HepG2 (cell line): ENCODE results near the gene PRSS36. TPM values are rescaled to one million over a fixed set of nuclear protein-coding genes. Genes with fewer than 3 reads are reported as not detected.
A peak's percentile ranks its signal among the peaks of the same experiment; 100 is the strongest.

Source experiments
- AHR ChIP-seq: IDR thresholded peaks from 2 replicates; pipeline ENCODE4 v1.6.1; 2018; ENCODE audit warnings: missing genetic modification reagents, missing compliant biosample characterization
- FOXA1 ChIP-seq, 2 experiments: fragments of 450-650 bp in 1 of 2; sonication (generic) in 1 of 2; formaldehyde crosslinking in 1 of 2; IDR thresholded peaks; 2 replicates each; pipeline versions ENCODE4 v1.4.0 to v1.6.1; 2016 to 2020; ENCODE audit warnings: missing genetic modification reagents in 1 of 2
- GLMP ChIP-seq: sonication (generic); formaldehyde crosslinking; IDR thresholded peaks from 2 replicates; pipeline ENCODE4 v1.9.0; 2021; ENCODE audit warnings: missing genetic modification reagents, mild to moderate bottlenecking, borderline replicate concordance
- GTF3A ChIP-seq: sonication (generic); formaldehyde crosslinking; conservative IDR thresholded peaks from 2 replicates; pipeline ENCODE4 v1.4.0; 2020; ENCODE audit warnings: mild to moderate bottlenecking, missing genetic modification reagents
- HDAC1 ChIP-seq: sonication (generic); formaldehyde crosslinking; IDR thresholded peaks from 2 replicates; pipeline ENCODE4 v1.5.1; 2020; ENCODE audit warnings: mild to moderate bottlenecking, missing genetic modification reagents
- HMG20B ChIP-seq: conservative IDR thresholded peaks from 2 replicates; pipeline ENCODE4 v1.6.1; 2016; ENCODE audit warnings: missing genetic modification reagents, missing compliant biosample characterization
- KLF15 ChIP-seq: sonication (generic); formaldehyde crosslinking; IDR thresholded peaks from 2 replicates; pipeline ENCODE4 v1.8.1; 2023; ENCODE audit warnings: borderline replicate concordance, mild to moderate bottlenecking, inconsistent platforms, missing genetic modification reagents, mixed read lengths
- MAFF ChIP-seq: IDR thresholded peaks from 2 replicates; pipeline ENCODE4 v1.6.1; 2011; ENCODE audit warnings: low read depth, low read length, improper control_type of control experiment
- PHF20 ChIP-seq: sonication (generic); formaldehyde crosslinking; IDR thresholded peaks from 2 replicates; pipeline ENCODE4 v1.5.0; 2020; ENCODE audit warnings: mild to moderate bottlenecking, missing genetic modification reagents
- RBFOX2 ChIP-seq: fragments of 200-400 bp; formaldehyde crosslinking; IDR thresholded peaks from 2 replicates; pipeline ENCODE4 v1.6.1; 2017; ENCODE audit warnings: low read depth, mild to moderate bottlenecking, low read length
- RXRB ChIP-seq: IDR thresholded peaks from 2 replicates; pipeline ENCODE4 v1.6.1; 2016; ENCODE audit warnings: borderline replicate concordance, missing genetic modification reagents, missing compliant biosample characterization
- SOX13 ChIP-seq, 3 experiments: fragments of 450-650 bp in 1 of 3; sonication (generic) in 1 of 3; formaldehyde crosslinking in 1 of 3; IDR thresholded peaks in 2 of 3; conservative IDR thresholded peaks in 1 of 3; 2 replicates each; pipeline versions ENCODE4 v1.5.0 to v1.6.1; 2016 to 2020; ENCODE audit warnings: antibody characterized with exemption in 1 of 3, mild to moderate bottlenecking in 1 of 3, missing compliant biosample characterization in 1 of 3, missing genetic modification reagents in 1 of 3, moderate library complexity in 1 of 3
- SP140L ChIP-seq: sonication (generic); formaldehyde crosslinking; IDR thresholded peaks from 2 replicates; pipeline ENCODE4 v1.4.0; 2020; ENCODE audit warnings: missing genetic modification reagents, borderline replicate concordance
- ZNF136 ChIP-seq: sonication (generic); formaldehyde crosslinking; IDR thresholded peaks from 2 replicates; pipeline ENCODE4 v1.8.1; 2022; ENCODE audit warnings: low read depth, mild to moderate bottlenecking, moderate library complexity, missing genetic modification reagents
- ZNF234 ChIP-seq: sonication (generic); formaldehyde crosslinking; conservative IDR thresholded peaks from 2 replicates; pipeline ENCODE4 v1.5.1; 2020; ENCODE audit warnings: mild to moderate bottlenecking, missing genetic modification reagents
- ZNF280D ChIP-seq: sonication (generic); formaldehyde crosslinking; IDR thresholded peaks from 2 replicates; pipeline ENCODE4 v1.5.1; 2020; ENCODE audit warnings: mild to moderate bottlenecking, missing genetic modification reagents
- ZNF282 ChIP-seq: fragments of 450-650 bp; IDR thresholded peaks from 2 replicates; pipeline ENCODE4 v1.6.1; 2018; ENCODE audit not compliant: partially characterized antibody
- ZNF615 ChIP-seq: sonication (generic); formaldehyde crosslinking; IDR thresholded peaks from 2 replicates; pipeline ENCODE4 v1.5.0; 2020; ENCODE audit warnings: mild to moderate bottlenecking, missing genetic modification reagents, borderline replicate concordance
- ZNF652 ChIP-seq: IDR thresholded peaks from 2 replicates; pipeline ENCODE4 v1.6.1; 2016; ENCODE audit warnings: low read depth, borderline replicate concordance
- ZNF7 ChIP-seq: IDR thresholded peaks from 2 replicates; pipeline ENCODE4 v1.6.1; 2016; ENCODE audit warnings: missing biosample characterization, missing genetic modification reagents
- ZNF724P ChIP-seq: sonication (generic); formaldehyde crosslinking; IDR thresholded peaks from 2 replicates; pipeline ENCODE4 v1.8.0; 2022; ENCODE audit warnings: missing genetic modification reagents, borderline replicate concordance
- ZNF776 ChIP-seq: sonication (generic); formaldehyde crosslinking; IDR thresholded peaks from 2 replicates; pipeline ENCODE4 v1.4.0; 2020; ENCODE audit warnings: mild to moderate bottlenecking, missing genetic modification reagents
- polyA plus RNA-seq, 8 experiments: library from polyadenylated mRNA; depleted of rRNA in 3 of 8; stranded (reverse) in 7 of 8; unstranded in 1 of 8; fragments of >200 nt; fragmentation: Illumina TruSeq in 4 of 8; extraction: Trizol in 4 of 8; gene quantifications; 2 replicates each; pipeline versions ENCODE4 v1.2.1 to v1.2.3, GENCODE V29; 2011 to 2016; ENCODE audit warnings: low read depth in 4 of 8, missing spikeins in 1 of 8, mixed read lengths in 1 of 8; ENCODE audit not compliant: insufficient read depth in 1 of 8
- total RNA-seq, 5 experiments: library from RNA; depleted of rRNA; stranded (reverse); fragments of >200 nt; fragmentation: Illumina TruSeq; extraction: Trizol; gene quantifications; 2 replicates each; pipeline ENCODE4 v1.2.3, GENCODE V29; 2016; ENCODE audit warnings: low read depth in 1 of 5
- TF ChIP-seq, protein P1 (sequence below): sonication (generic); formaldehyde crosslinking; IDR thresholded peaks from 2 replicates; pipeline ENCODE4 v1.4.0; 2020; ENCODE audit warnings: missing genetic modification reagents, borderline replicate concordance

PRSS36 gene
- total and polyA plus RNA-seq, 2 of the 13 experiments (the other 11 are each of a cell fraction or from before 2014, with no cell fraction given) = 1.5 to 2.1 TPM

GRCh38 chr16:31094424-31095120, 55.3 kb downstream of the PRSS36 start, which contains the start of gene VKORC1 (continued):
- TF ChIP-seq SOX13 (IDR thresholded peaks at IDR 0.05) (no peak), SOX13 (CRISPR knock-in tag; conservative IDR thresholded peaks at IDR 0.05 in 1 of 2, IDR thresholded peaks at IDR 0.05 in 1 of 2) (peak in 1 of 2 experiments; percentile 41; a peak in 1 of 4 replicates), GLMP (CRISPR knock-in tag) (no peak), RXRB (peak; percentile 75), ZNF7 (CRISPR knock-in tag) (no peak), ZNF776 (CRISPR knock-in tag) (peak; percentile 66; the same call in 1 of the 2 replicates), AHR (CRISPR knock-in tag) (peak; percentile 97), ZNF280D (CRISPR knock-in tag) (no peak; the same call in 1 of the 2 replicates), KLF15 (no peak), ZNF282 (no peak), ZNF652 (CRISPR knock-in tag) (peak; percentile 17; the same call in 1 of the 2 replicates), FOXA1 (IDR thresholded peaks at IDR 0.05) (no peak), FOXA1 (CRISPR knock-in tag; IDR thresholded peaks at IDR 0.05) (peak; percentile 47), ZNF136 (CRISPR knock-in tag) (no peak), PHF20 (CRISPR knock-in tag) (no peak; the same call in none of the 2 replicates), SP140L (no peak), RBFOX2 (peak; percentile 95), MAFF (no peak), HMG20B (CRISPR knock-in tag) (peak; percentile 21), ZNF234 (CRISPR knock-in tag) (no peak), ZNF724P (CRISPR knock-in tag) (no peak; the same call in 1 of the 2 replicates), ZNF615 (CRISPR knock-in tag) (peak; percentile 38; the same call in 1 of the 2 replicates), HDAC1 (CRISPR knock-in tag) (peak; percentile 96), GTF3A (0 out of 2 replicates have a peak, but pooled peaks have one; percentile 57)
- TF ChIP-seq, protein P1, sequence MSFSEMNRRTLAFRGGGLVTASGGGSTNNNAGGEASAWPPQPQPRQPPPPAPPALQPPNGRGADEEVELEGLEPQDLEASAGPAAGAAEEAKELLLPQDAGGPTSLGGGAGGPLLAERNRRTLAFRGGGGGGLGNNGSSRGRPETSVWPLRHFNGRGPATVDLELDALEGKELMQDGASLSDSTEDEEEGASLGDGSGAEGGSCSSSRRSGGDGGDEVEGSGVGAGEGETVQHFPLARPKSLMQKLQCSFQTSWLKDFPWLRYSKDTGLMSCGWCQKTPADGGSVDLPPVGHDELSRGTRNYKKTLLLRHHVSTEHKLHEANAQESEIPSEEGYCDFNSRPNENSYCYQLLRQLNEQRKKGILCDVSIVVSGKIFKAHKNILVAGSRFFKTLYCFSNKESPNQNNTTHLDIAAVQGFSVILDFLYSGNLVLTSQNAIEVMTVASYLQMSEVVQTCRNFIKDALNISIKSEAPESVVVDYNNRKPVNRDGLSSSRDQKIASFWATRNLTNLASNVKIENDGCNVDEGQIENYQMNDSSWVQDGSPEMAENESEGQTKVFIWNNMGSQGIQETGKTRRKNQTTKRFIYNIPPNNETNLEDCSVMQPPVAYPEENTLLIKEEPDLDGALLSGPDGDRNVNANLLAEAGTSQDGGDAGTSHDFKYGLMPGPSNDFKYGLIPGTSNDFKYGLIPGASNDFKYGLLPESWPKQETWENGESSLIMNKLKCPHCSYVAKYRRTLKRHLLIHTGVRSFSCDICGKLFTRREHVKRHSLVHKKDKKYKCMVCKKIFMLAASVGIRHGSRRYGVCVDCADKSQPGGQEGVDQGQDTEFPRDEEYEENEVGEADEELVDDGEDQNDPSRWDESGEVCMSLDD (CRISPR knock-in tag) = peak; percentile 23; the same call in 1 of the 2 replicates
